Spleen (tissue), 11 donors: Measurements from ENCODE around the gene MYB. TPM values are rescaled to one million over a fixed set of nuclear protein-coding genes. Genes with fewer than 3 reads are reported as not detected.

Experiments
- DNase-seq: peaks from one replicate; pipeline ENCODE4 v3.0.0-alpha.2; 2020
- H3K27ac ChIP-seq, 8 donors: fragments of 200-600 bp; sonication (generic) in 7 of 8; 1 replicate in 4 of 8; 2 replicates in 4 of 8; pipeline versions ENCODE4 v1.5.0 to v1.8.0; 2016 to 2021; ENCODE audit warnings: inconsistent platforms in 4 of 8, mild to moderate bottlenecking in 4 of 8, moderate library complexity in 1 of 8
- H3K27me3 ChIP-seq, 7 donors: fragments of 200-600 bp; sonication (generic) in 6 of 7; replicated peaks in 1 of 7; 1 replicate in 4 of 7; 2 replicates in 3 of 7; pipeline versions ENCODE4 v1.5.0 to v1.8.0; 2016 to 2021; ENCODE audit warnings: inconsistent platforms in 3 of 7, mild to moderate bottlenecking in 1 of 7
- H3K36me3 ChIP-seq, 6 donors: fragments of 200-600 bp; sonication (generic) in 5 of 6; 1 replicate in 4 of 6; 2 replicates in 2 of 6; pipeline versions ENCODE4 v1.5.0 to v1.8.0; 2016 to 2021; ENCODE audit warnings: inconsistent platforms in 2 of 6
- H3K4me1 ChIP-seq, 6 donors: fragments of 200-600 bp; sonication (generic) in 5 of 6; 1 replicate in 3 of 6; 2 replicates in 3 of 6; pipeline versions ENCODE4 v1.5.0 to v1.8.0; 2016 to 2021; ENCODE audit warnings: inconsistent platforms in 3 of 6
- H3K4me3 ChIP-seq, 8 donors: fragments of 200-600 bp; sonication (generic) in 7 of 8; 1 replicate in 4 of 8; 2 replicates in 4 of 8; pipeline versions ENCODE4 v1.5.0 to v1.8.0; 2016 to 2021; ENCODE audit warnings: inconsistent platforms in 4 of 8, mild to moderate bottlenecking in 4 of 8, moderate library complexity in 2 of 8
- H3K9me3 ChIP-seq, 8 donors: fragments of 200-600 bp; sonication (generic) in 7 of 8; 1 replicate in 4 of 8; 2 replicates in 4 of 8; pipeline versions ENCODE4 v1.5.0 to v1.8.0; 2016 to 2021; ENCODE audit warnings: inconsistent platforms in 4 of 8
- CTCF ChIP-seq, 11 experiments: fragments of 200-600 bp in 7 of 11; fragments of 450-650 bp in 4 of 11; sonication (generic) in 4 of 11; IDR thresholded peaks in 8 of 11; conservative IDR thresholded peaks in 3 of 11; 1 replicate in 7 of 11; 2 replicates in 4 of 11; pipeline versions ENCODE4 v1.4.0 to v1.8.0; 2016 to 2021; ENCODE audit warnings: antibody characterized with exemption in 11 of 11, inconsistent platforms in 4 of 11, mild to moderate bottlenecking in 1 of 11
- POLR2A ChIP-seq, 3 donors: fragments of 450-650 bp; IDR thresholded peaks; one replicate each; pipeline ENCODE4 v1.5.1; 2017; ENCODE audit warnings: antibody characterized with exemption in 3 of 3, mild to moderate bottlenecking in 1 of 3
- POLR2AphosphoS5 ChIP-seq, 3 donors: sonication (generic); formaldehyde crosslinking; IDR thresholded peaks; one replicate each; pipeline ENCODE4 v1.5.1; 2017; ENCODE audit warnings: antibody characterized with exemption in 3 of 3
- WGBS, 5 donors: extraction: QIAGEN DNeasy Blood & Tissue Kit in 3 of 5; methylation state at CpG; one replicate each; pipeline versions ENCODE4 v1.1.5 to v1.1.7; 2013 to 2018; 5-methylcytosine and 5-hydroxymethylcytosine counted together
- intact Hi-C: fragments of 100-400 bp; cut with DNase I; formaldehyde crosslinking; loops from one replicate; pipeline ENCODE4 v1.15.0; 2023; ENCODE audit warnings: low total_unique reads
- polyA plus RNA-seq, 3 donors: library from polyadenylated mRNA; stranded (reverse); fragments of 200-250 nt; gene quantifications; one replicate each; pipeline ENCODE4 v1.2.1, GENCODE V29; 2013
- total RNA-seq, 7 donors: library from RNA; depleted of rRNA in 3 of 7; stranded (reverse); fragments of >200 nt in 3 of 7; fragmentation: NEBNext Ultra II Directional in 4 of 7; extraction: Animal tissue kit (Norgen Biotek cat#: 25700) in 4 of 7; gene quantifications; one replicate each; pipeline versions ENCODE4 v1.1.0 to v1.2.1, GENCODE V29; 2016 to 2021
- donor health status: healthy with polysubstance abuse.
- donor health status: DM: no; HTN: no; CAD: no; lungs with moderate emphysema.
- donor health status: DM: no; HTN: no; CAD: no.
- donor health status: Bipolar disorder and iron deficiency.
- donor health status: healthy.
- donor health status: DM: no; HTN: no; CAD: no.
- donor health status: DM: yes; HTN: yes; CAD: no.

Gene MYB
- total and polyA plus RNA-seq, 10 donors = 0.45 to 6.6 (median 1.9) TPM

GRCh38 chr6:135188718-135189117 lies 7.6 kb downstream of the MYB start:
- H3K27ac ChIP-seq = peak overlapping the region in 2 of 8 donors; percentile 14 to 29
- intact Hi-C loops = no loop called here
- no peak for DNase-seq
- peaks cover 0 to 52% (median 22%) of the 10 kb centered on the region in 7 donors for H3K27me3 ChIP-seq
- no peaks in the 10 kb centered on the region for H3K36me3 ChIP-seq
- TF ChIP-seq CTCF (IDR thresholded peaks at IDR 0.05 in 8 of 11, conservative IDR thresholded peaks at IDR 0.05 in 3 of 11) (no peak), POLR2AphosphoS5 (IDR thresholded peaks at IDR 0.05) (no peak), POLR2A (IDR thresholded peaks at IDR 0.05) (no peak)
- no peak overlapping the region for H3K4me3 ChIP-seq
- no peaks in the 10 kb centered on the region for H3K9me3 ChIP-seq
- 21 to 83% (median 63%) methylated on average over 2 of the region's 2 CpGs for WGBS, 5 donors
- H3K4me1 ChIP-seq = peaks cover 5 to 45% (median 15%) of the 10 kb centered on the region in 6 donors

- DNase-seq = no peak
- intact Hi-C loops = no loop called here
- 58 to 85% (median 63%) methylated on average over 1 of the region's 1 CpG for WGBS, 5 donors
- Histone ChIP-seq H3K4me3 (no peak overlapping the region), H3K4me1 (peaks cover 0 to 39% (median 9%) of the 10 kb centered on the region in 6 donors), H3K36me3 (no peaks in the 10 kb centered on the region), H3K27me3 (peaks cover 0 to 46% (median 18%) of the 10 kb centered on the region in 7 donors), H3K27ac (peak overlapping the region in 1 of 8 donors; percentile 29), H3K9me3 (no peaks in the 10 kb centered on the region)
- no peak for TF ChIP-seq POLR2A (IDR thresholded peaks at IDR 0.05)
- no peak for TF ChIP-seq CTCF (IDR thresholded peaks at IDR 0.05 in 8 of 11, conservative IDR thresholded peaks at IDR 0.05 in 3 of 11)
Observed at GRCh38 chr6:135189344-135189743, 8.2 kb downstream of the MYB start.

- intact Hi-C loops = no loop called here
- peaks cover 0 to 23% (median 0%) of the 10 kb centered on the region in 7 donors for H3K27me3 ChIP-seq
- 60 to 70% (median 70%) methylated on average over 10 of the region's 10 CpGs for WGBS, 5 donors
- no peak overlapping the region for H3K4me3 ChIP-seq
- no peaks in the 10 kb centered on the region for H3K9me3 ChIP-seq
- H3K27ac ChIP-seq = peak overlapping the region in 3 of 8 donors; percentile 42 to 63 (median 43)
- no peak for DNase-seq
- no peaks in the 10 kb centered on the region for H3K36me3 ChIP-seq
- TF ChIP-seq CTCF (IDR thresholded peaks at IDR 0.05 in 8 of 11, conservative IDR thresholded peaks at IDR 0.05 in 3 of 11) (no peak), POLR2AphosphoS5 (IDR thresholded peaks at IDR 0.05) (no peak), POLR2A (IDR thresholded peaks at IDR 0.05) (no peak)
- peaks cover 0 to 49% (median 8%) of the 10 kb centered on the region in 6 donors for H3K4me1 ChIP-seq
Observed at GRCh38 chr6:135191508-135192255, 10.6 kb downstream of the MYB start.
